Gastrocnemius medialis (tissue), 4 donors: ENCODE measurements around the gene AADACL3. TPM values are rescaled to one million over a fixed set of nuclear protein-coding genes. Genes with fewer than 3 reads are reported as not detected.

Source experiments
- ATAC-seq, 2 donors: fragments of 150-250 bp; one replicate each; pipeline ENCODE4 v1.9.1; 2016
- DNase-seq, 2 donors: peaks; one replicate each; pipeline ENCODE4 v3.0.0-alpha.2; 2019
- H3K27ac ChIP-seq, 4 donors: fragments of 200-600 bp; sonication (generic); 1 replicate in 1 of 4; 2 replicates in 3 of 4; pipeline ENCODE4 v1.5.1; 2016 to 2018; ENCODE audit warnings: mild to moderate bottlenecking in 2 of 4, moderate library complexity in 1 of 4
- H3K27me3 ChIP-seq, 3 donors: fragments of 200-600 bp; sonication (generic) in 2 of 3; 1 replicate in 1 of 3; 2 replicates in 2 of 3; pipeline versions ENCODE4 v1.5.1 to v1.6.0; 2016 to 2019; ENCODE audit warnings: mild to moderate bottlenecking in 1 of 3, moderate library complexity in 1 of 3
- H3K36me3 ChIP-seq, 2 donors: fragments of 200-600 bp; sonication (generic) in 1 of 2; one replicate each; pipeline ENCODE4 v1.5.1; 2017 to 2018
- H3K4me1 ChIP-seq, 2 donors: fragments of 200-600 bp; sonication (generic) in 1 of 2; one replicate each; pipeline ENCODE4 v1.5.1; 2016 to 2017; ENCODE audit warnings: mild to moderate bottlenecking in 2 of 2
- H3K4me3 ChIP-seq, 4 donors: fragments of 200-600 bp; sonication (generic) in 3 of 4; 1 replicate in 1 of 4; 2 replicates in 3 of 4; pipeline ENCODE4 v1.5.1; 2016 to 2019; ENCODE audit warnings: mild to moderate bottlenecking in 2 of 4
- H3K9me3 ChIP-seq, 3 donors: fragments of 200-600 bp; sonication (generic) in 2 of 3; 1 replicate in 1 of 3; 2 replicates in 2 of 3; pipeline ENCODE4 v1.5.1; 2016 to 2019
- CTCF ChIP-seq, 5 experiments: fragments of 450-650 bp in 3 of 5; fragments of 200-600 bp in 2 of 5; sonication (generic) in 2 of 5; IDR thresholded peaks in 4 of 5; conservative IDR thresholded peaks in 1 of 5; 1 replicate in 4 of 5; 2 replicates in 1 of 5; pipeline ENCODE4 v1.5.1; 2016 to 2019; ENCODE audit warnings: antibody characterized with exemption in 5 of 5, mild to moderate bottlenecking in 3 of 5, moderate library complexity in 3 of 5
- POLR2A ChIP-seq, 2 donors: fragments of 450-650 bp; IDR thresholded peaks; one replicate each; pipeline ENCODE4 v1.6.1; 2017; ENCODE audit warnings: antibody characterized with exemption in 2 of 2, mild to moderate bottlenecking in 2 of 2, moderate library complexity in 2 of 2
- in situ Hi-C, 4 donors: fragments of 200-750 bp; cut with MboI; loops; one replicate each; pipeline versions ENCODE4 v1.15.0 to v1.8.0; 2017; ENCODE audit warnings: low sequenced_read_pairs in 4 of 4
- intact Hi-C: fragments of 100-400 bp; cut with DNase I; formaldehyde crosslinking; loops from one replicate; pipeline ENCODE4 v1.15.1; 2023; ENCODE audit warnings: low total_unique reads
- total RNA-seq, 4 donors: library from RNA; depleted of rRNA; stranded (reverse); fragments of >200 nt; gene quantifications; one replicate each; pipeline versions ENCODE4 v1.1.0 to v1.2.3, GENCODE V29; 2016

AADACL3 gene
- total RNA-seq, 4 donors from 2014 or later: not detected

DNA sequence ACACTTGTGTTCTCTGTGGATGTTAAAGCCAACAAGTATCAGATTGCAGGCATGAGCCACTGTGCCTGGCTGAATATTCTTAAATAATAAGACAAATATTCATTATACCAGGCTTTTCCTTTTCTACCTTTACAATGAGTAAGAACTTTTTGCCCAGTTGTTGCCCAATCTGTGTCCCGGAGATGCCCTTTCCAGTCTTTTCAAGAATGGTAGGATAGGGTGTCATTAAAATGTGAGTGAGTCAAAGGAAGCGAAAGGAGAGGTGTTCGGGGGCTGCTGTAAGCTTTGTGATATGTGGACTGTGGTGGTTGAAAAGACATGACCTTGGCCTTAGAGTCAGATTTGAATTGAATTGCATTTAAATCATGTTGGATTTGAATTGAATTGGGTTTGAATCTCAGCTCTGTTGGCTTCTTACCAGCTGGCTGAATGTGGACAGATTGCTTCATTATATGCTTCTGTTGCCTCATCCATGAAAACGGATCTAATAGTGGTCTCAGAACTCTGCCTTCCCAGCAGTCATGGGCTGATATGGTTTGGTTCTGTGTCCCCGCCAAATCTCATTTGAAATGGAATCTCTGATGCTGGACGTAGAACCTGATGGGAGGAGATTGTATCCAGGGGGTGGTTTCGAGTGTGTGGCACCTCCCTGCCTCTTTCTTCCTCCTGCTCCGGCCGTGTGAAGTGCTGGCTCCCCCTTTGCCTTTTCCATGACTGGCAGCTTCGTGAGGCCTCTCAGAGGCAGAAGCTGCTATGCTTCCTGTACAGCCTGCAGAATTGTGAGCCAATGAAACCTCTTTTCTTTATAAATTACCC lies 22.7 kb upstream of the AADACL3 start:
- TF ChIP-seq POLR2A (IDR thresholded peaks at IDR 0.05): no peak
- TF ChIP-seq CTCF (IDR thresholded peaks at IDR 0.05 in 4 of 5, conservative IDR thresholded peaks at IDR 0.05 in 1 of 5): no peak
- peak; percentile 60 to 87 for DNase-seq
- intact Hi-C loops: no loop called here
- H3K4me3 ChIP-seq: peak overlapping the region in 3 of 4 donors; percentile 7 to 25 (median 8)
- no peaks in the 10 kb centered on the region for H3K36me3 ChIP-seq
- ATAC-seq: peak; percentile 89 to 94
- no peaks in the 10 kb centered on the region for H3K27me3 ChIP-seq
- H3K9me3 ChIP-seq: no peaks in the 10 kb centered on the region
- H3K27ac ChIP-seq: peak overlapping the region; percentile 83 to 85 (median 84)
- H3K4me1 ChIP-seq: peaks cover 14 to 18% of the 10 kb centered on the region in 2 donors
- in situ Hi-C loops: no loop called here

DNA sequence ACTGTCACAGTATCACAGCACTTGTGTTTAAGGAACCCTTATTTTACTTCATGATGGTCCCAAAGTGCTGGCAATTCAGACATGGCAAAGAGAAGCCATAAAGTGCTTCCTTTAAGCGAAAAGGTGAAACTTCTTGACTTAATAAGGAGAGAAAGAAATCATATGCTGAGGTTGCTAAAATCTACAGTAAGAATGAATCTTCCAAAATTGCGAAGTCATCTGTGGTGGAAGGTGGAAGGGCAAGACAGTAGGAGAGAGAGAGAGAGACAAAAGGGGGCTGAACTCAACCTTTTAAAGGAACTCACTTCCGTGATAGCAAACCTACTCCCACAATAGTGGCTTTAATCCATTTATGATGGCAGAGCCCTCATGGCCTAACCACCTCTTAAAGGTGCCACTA lies 19.3 kb upstream of the AADACL3 start:
- no peak overlapping the region for H3K27ac ChIP-seq
- no peak overlapping the region for H3K4me3 ChIP-seq
- in situ Hi-C loops: no loop called here
- peaks cover 14 to 18% of the 10 kb centered on the region in 2 donors for H3K4me1 ChIP-seq
- intact Hi-C loops: no loop called here
- no peaks in the 10 kb centered on the region for H3K9me3 ChIP-seq
- no peaks in the 10 kb centered on the region for H3K36me3 ChIP-seq
- no peak for DNase-seq
- no peak for TF ChIP-seq CTCF (IDR thresholded peaks at IDR 0.05 in 4 of 5, conservative IDR thresholded peaks at IDR 0.05 in 1 of 5)
- TF ChIP-seq POLR2A (IDR thresholded peaks at IDR 0.05): no peak
- no peak for ATAC-seq
- H3K27me3 ChIP-seq: no peaks in the 10 kb centered on the region

- TF ChIP-seq CTCF (IDR thresholded peaks at IDR 0.05 in 4 of 5, conservative IDR thresholded peaks at IDR 0.05 in 1 of 5): no peak
- TF ChIP-seq POLR2A (IDR thresholded peaks at IDR 0.05): no peak
- Histone ChIP-seq H3K4me3 (no peak overlapping the region), H3K27me3 (no peaks in the 10 kb centered on the region), H3K4me1 (peaks cover 14 to 18% of the 10 kb centered on the region in 2 donors), H3K27ac (no peak overlapping the region), H3K36me3 (no peaks in the 10 kb centered on the region), H3K9me3 (no peaks in the 10 kb centered on the region)
- intact Hi-C loops: no loop called here
- no peak for DNase-seq
- in situ Hi-C loops: no loop called here
- no peak for ATAC-seq
Measured at GRCh38 chr1:12697397-12697796, 18.5 kb upstream of the AADACL3 start.

- ATAC-seq (no peak), DNase-seq (no peak)
- Histone ChIP-seq H3K27ac (no peak overlapping the region), H3K4me3 (no peak overlapping the region), H3K36me3 (no peaks in the 10 kb centered on the region), H3K9me3 (no peaks in the 10 kb centered on the region), H3K4me1 (no peaks in the 10 kb centered on the region), H3K27me3 (no peaks in the 10 kb centered on the region)
- TF ChIP-seq CTCF (IDR thresholded peaks at IDR 0.05 in 4 of 5, conservative IDR thresholded peaks at IDR 0.05 in 1 of 5): no peak
- no peak for TF ChIP-seq POLR2A (IDR thresholded peaks at IDR 0.05)
- in situ Hi-C loops (no loop called here), intact Hi-C loops (no loop called here)
Measured at GRCh38 chr1:12703821-12704451, 12.0 kb upstream of the AADACL3 start.
